ENCODE measurements around the gene AUTS2.
A peak's percentile ranks its signal among the peaks of the same experiment; 100 is the strongest.

Gene AUTS2

GRCh38 chr7:70082099-70082611 is 483.9 kb downstream of the AUTS2 start:
- no peak for DNase-seq

GRCh38 chr7:70091362-70091761 is 493.1 kb downstream of the AUTS2 start:
- no peak for DNase-seq

GRCh38 chr7:70092314-70093204 is 494.3 kb downstream of the AUTS2 start:
- DNase-seq: no peak

GRCh38 chr7:70093205-70093904 is 495.1 kb downstream of the AUTS2 start:
- no peak for DNase-seq

GRCh38 chr7:70094831-70095230 is 496.6 kb downstream of the AUTS2 start:
- DNase-seq: no peak

GRCh38 chr7:70097645-70098044 is 499.4 kb downstream of the AUTS2 start:
- no peak for DNase-seq

GRCh38 chr7:70098133-70098561 is 499.9 kb downstream of the AUTS2 start:
- no peak for DNase-seq

GRCh38 chr7:70098905-70099672 is 500.8 kb downstream of the AUTS2 start:
- DNase-seq: no peak

GRCh38 chr7:70104243-70104642 is 506.0 kb downstream of the AUTS2 start:
- DNase-seq: no peak

GRCh38 chr7:70113078-70113477 is 514.8 kb downstream of the AUTS2 start:
- no peak for DNase-seq

GRCh38 chr7:70113536-70113935 is 515.3 kb downstream of the AUTS2 start:
- no peak for DNase-seq

GRCh38 chr7:70114806-70115205 is 516.5 kb downstream of the AUTS2 start:
- no peak for DNase-seq

- DNase-seq: no peak
Observed at GRCh38 chr7:70116244-70116643, 518.0 kb downstream of the AUTS2 start.

GRCh38 chr7:70116867-70117266 is 518.6 kb downstream of the AUTS2 start:
- no peak for DNase-seq

- no peak for DNase-seq
Observed at GRCh38 chr7:70120851-70121250, 522.6 kb downstream of the AUTS2 start.

- peak in 1 of 4 experiments; percentile 5 for DNase-seq
Observed at GRCh38 chr7:70131817-70132216, 533.5 kb downstream of the AUTS2 start.

GRCh38 chr7:70132226-70132851 is 534.1 kb downstream of the AUTS2 start:
- no peak for DNase-seq

- DNase-seq: no peak
Observed at GRCh38 chr7:70132852-70133690, 534.8 kb downstream of the AUTS2 start.

GRCh38 chr7:70134029-70134770 is 535.9 kb downstream of the AUTS2 start:
- no peak for DNase-seq

- no peak for DNase-seq
Observed at GRCh38 chr7:70135656-70136055, 537.4 kb downstream of the AUTS2 start.

- DNase-seq: no peak
Observed at GRCh38 chr7:70137126-70137525, 538.9 kb downstream of the AUTS2 start.
